ENCODE results near the gene MUC15. TPM values are rescaled to one million over a fixed set of nuclear protein-coding genes. Genes with fewer than 3 reads are reported as not detected.
A peak's percentile ranks its signal among the peaks of the same experiment; 100 is the strongest.

The MUC15 gene
- total RNA-seq, 1 experiment from 2014 or later, result not detected

DNA sequence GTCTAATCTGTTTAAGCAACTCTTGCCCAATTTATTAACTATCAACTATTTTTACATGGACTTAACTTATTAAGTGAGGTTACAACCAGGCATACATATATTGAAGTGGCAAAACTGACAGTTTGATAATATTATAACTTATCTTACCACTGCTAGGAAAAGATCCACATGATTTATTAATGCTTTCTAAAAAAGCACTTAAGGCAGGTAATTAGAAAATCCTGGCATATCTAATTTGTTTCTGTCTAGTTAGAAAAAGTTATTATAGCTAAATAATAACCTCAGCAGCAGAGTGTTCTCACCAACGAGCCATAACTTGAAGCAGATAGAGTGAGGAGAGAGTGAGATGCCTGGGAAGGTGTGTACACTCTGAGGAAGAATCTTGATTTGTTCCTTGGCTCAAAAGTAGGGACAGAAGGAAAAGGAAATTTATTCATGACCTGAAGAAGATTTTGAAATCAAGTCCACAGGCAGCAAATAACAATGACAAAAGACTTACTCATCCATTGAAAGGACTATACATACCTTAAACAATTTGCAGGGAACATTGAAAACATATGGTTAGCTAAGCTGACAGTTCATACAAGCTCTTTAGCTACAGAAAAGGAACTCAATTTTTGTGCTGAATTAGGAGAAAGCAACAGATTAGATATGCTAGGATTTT, 7.1 kb upstream of the MUC15 start:
- no peak overlapping the region for H2AFZ ChIP-seq (ENCODE audit: low read length)
- no TSS peak for BruUV-seq (replicated peaks)
- no peaks in the 10 kb centered on the region for H3K27me3 ChIP-seq (ENCODE audit: low read length)
- no peaks in the 10 kb centered on the region for H3K9me3 ChIP-seq (ENCODE audit: low read length)
- ATAC-seq, result no peak
- H4K20me1 ChIP-seq (ENCODE audit: low read length), result no peaks in the 10 kb centered on the region
- no peak overlapping the region for H3K4me2 ChIP-seq (ENCODE audit: low read length)
- 0 out of 2 replicates have a peak, but pooled peaks cover 6% of the 10 kb centered on the region for H3K4me1 ChIP-seq (ENCODE audit: insufficient read depth, low read length)
- peak; percentile 24 for DNase-seq
- ChIA-PET CTCF (no interaction called here), POLR2A (ENCODE audit: unreplicated experiment) (no interaction called here)
- no peak overlapping the region for H3K4me3 ChIP-seq (ENCODE audit: low read length)
- H3F3A ChIP-seq (ENCODE audit: low read length, unreplicated experiment), result no peaks in the 10 kb centered on the region
- H3K9me2 ChIP-seq (replicated peaks; ENCODE audit: low read length), result no peaks in the 10 kb centered on the region
- H3K9ac ChIP-seq (ENCODE audit: low read length), result no peak overlapping the region
- no peaks in the 10 kb centered on the region for H3K36me3 ChIP-seq (ENCODE audit: low read depth, low read length)
- TF ChIP-seq EZH2phosphoT487 (IDR thresholded peaks at IDR 0.05; ENCODE audit: borderline replicate concordance, low read length) (no peak), EZH2 (IDR thresholded peaks at IDR 0.05; ENCODE audit: low read length, unreplicated experiment) (no peak)
- TF ChIP-seq, protein P1, sequence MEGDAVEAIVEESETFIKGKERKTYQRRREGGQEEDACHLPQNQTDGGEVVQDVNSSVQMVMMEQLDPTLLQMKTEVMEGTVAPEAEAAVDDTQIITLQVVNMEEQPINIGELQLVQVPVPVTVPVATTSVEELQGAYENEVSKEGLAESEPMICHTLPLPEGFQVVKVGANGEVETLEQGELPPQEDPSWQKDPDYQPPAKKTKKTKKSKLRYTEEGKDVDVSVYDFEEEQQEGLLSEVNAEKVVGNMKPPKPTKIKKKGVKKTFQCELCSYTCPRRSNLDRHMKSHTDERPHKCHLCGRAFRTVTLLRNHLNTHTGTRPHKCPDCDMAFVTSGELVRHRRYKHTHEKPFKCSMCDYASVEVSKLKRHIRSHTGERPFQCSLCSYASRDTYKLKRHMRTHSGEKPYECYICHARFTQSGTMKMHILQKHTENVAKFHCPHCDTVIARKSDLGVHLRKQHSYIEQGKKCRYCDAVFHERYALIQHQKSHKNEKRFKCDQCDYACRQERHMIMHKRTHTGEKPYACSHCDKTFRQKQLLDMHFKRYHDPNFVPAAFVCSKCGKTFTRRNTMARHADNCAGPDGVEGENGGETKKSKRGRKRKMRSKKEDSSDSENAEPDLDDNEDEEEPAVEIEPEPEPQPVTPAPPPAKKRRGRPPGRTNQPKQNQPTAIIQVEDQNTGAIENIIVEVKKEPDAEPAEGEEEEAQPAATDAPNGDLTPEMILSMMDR (conservative IDR thresholded peaks at IDR 0.05; ENCODE audit: low read depth, low read length), result no peak
- no peaks in the 10 kb centered on the region for H3K79me2 ChIP-seq (ENCODE audit: low read length)
- no peak overlapping the region for H3K27ac ChIP-seq (ENCODE audit: low read length)
- intact Hi-C loops (cut with micrococcal nuclease), result no loop called here

- DNase-seq (no peak), ATAC-seq (no peak)
- Histone ChIP-seq H3K9me3 (ENCODE audit: low read length) (no peaks in the 10 kb centered on the region), H3K79me2 (ENCODE audit: low read length) (no peaks in the 10 kb centered on the region), H3K27ac (ENCODE audit: low read length) (no peak overlapping the region), H3F3A (ENCODE audit: low read length, unreplicated experiment) (no peaks in the 10 kb centered on the region), H3K9me2 (replicated peaks; ENCODE audit: low read length) (no peaks in the 10 kb centered on the region), H3K4me3 (ENCODE audit: low read length) (no peak overlapping the region), H3K27me3 (ENCODE audit: low read length) (peaks cover 10% of the 10 kb centered on the region), H3K36me3 (ENCODE audit: low read depth, low read length) (no peaks in the 10 kb centered on the region), H3K9ac (ENCODE audit: low read length) (no peak overlapping the region), H4K20me1 (ENCODE audit: low read length) (no peaks in the 10 kb centered on the region), H2AFZ (ENCODE audit: low read length) (no peak overlapping the region), H3K4me1 (ENCODE audit: insufficient read depth, low read length) (0 out of 2 replicates have a peak, but pooled peaks cover 6% of the 10 kb centered on the region), H3K4me2 (ENCODE audit: low read length) (no peak overlapping the region)
- intact Hi-C loops (cut with micrococcal nuclease), result no loop called here
- ChIA-PET CTCF (no interaction called here), POLR2A (ENCODE audit: unreplicated experiment) (no interaction called here)
- BruUV-seq (replicated peaks), result no TSS peak
- TF ChIP-seq, protein P1 (conservative IDR thresholded peaks at IDR 0.05; ENCODE audit: low read depth, low read length), result no peak
- TF ChIP-seq EZH2 (IDR thresholded peaks at IDR 0.05; ENCODE audit: low read length, unreplicated experiment), result no peak
- TF ChIP-seq EZH2phosphoT487 (IDR thresholded peaks at IDR 0.05; ENCODE audit: borderline replicate concordance, low read length), result no peak
Measured at GRCh38 chr11:26575946-26576345, 3.9 kb upstream of the MUC15 start.

DNA sequence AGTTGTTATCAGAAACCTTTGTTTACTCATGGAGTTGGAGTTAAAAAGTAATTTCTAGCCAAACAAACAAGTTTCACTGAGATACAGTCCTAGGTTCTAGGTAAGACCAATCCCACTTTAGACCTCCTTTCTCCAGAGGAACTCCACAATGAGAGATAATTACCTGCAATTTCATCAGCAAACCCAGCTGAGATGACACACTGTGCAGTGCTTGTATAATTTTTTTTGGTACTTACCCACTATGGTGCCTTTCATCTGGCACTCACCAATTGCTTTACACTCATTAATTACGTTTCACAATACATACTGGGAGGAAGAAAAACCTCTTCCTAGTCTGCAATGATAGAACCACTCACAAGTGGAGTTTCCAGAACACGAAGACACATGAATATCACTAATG, 1.8 kb upstream of the MUC15 start:
- no peaks in the 10 kb centered on the region for H3F3A ChIP-seq (ENCODE audit: low read length, unreplicated experiment)
- ATAC-seq, result no peak
- BruUV-seq (replicated peaks), result no TSS peak
- no peaks in the 10 kb centered on the region for H3K4me1 ChIP-seq (ENCODE audit: insufficient read depth, low read length)
- peaks cover 22% of the 10 kb centered on the region for H3K27me3 ChIP-seq (ENCODE audit: low read length)
- no peak overlapping the region for H3K4me3 ChIP-seq (ENCODE audit: low read length)
- no peaks in the 10 kb centered on the region for H4K20me1 ChIP-seq (ENCODE audit: low read length)
- DNase-seq, result no peak
- TF ChIP-seq, protein P1 (conservative IDR thresholded peaks at IDR 0.05; ENCODE audit: low read depth, low read length), result no peak
- no peak for TF ChIP-seq EZH2 (IDR thresholded peaks at IDR 0.05; ENCODE audit: low read length, unreplicated experiment)
- no peak for TF ChIP-seq EZH2phosphoT487 (IDR thresholded peaks at IDR 0.05; ENCODE audit: borderline replicate concordance, low read length)
- H3K9me2 ChIP-seq (replicated peaks; ENCODE audit: low read length), result no peaks in the 10 kb centered on the region
- no peaks in the 10 kb centered on the region for H3K79me2 ChIP-seq (ENCODE audit: low read length)
- no peaks in the 10 kb centered on the region for H3K36me3 ChIP-seq (ENCODE audit: low read depth, low read length)
- H3K9me3 ChIP-seq (ENCODE audit: low read length), result no peaks in the 10 kb centered on the region
- H3K4me2 ChIP-seq (ENCODE audit: low read length), result no peak overlapping the region
- POLR2A ChIA-PET (ENCODE audit: unreplicated experiment), result no interaction called here
- no peak overlapping the region for H3K9ac ChIP-seq (ENCODE audit: low read length)
- intact Hi-C loops (cut with micrococcal nuclease), result no loop called here
- H2AFZ ChIP-seq (ENCODE audit: low read length), result no peak overlapping the region
- no peak overlapping the region for H3K27ac ChIP-seq (ENCODE audit: low read length)
- CTCF ChIA-PET, result no interaction called here

Measured in PC-3 (cell line).